ENCODE results near the gene RNASE4. TPM values are rescaled to one million over a fixed set of nuclear protein-coding genes. Genes with fewer than 3 reads are reported as not detected.
"Not testable (repeated sequence)": the region's sequence is repeated elsewhere in the genome, so short reads cannot be mapped to it uniquely, and the experiment has no call there.

The RNASE4 gene
- total RNA-seq, 1 donor from 2014 or later: 10.5 TPM

DNA sequence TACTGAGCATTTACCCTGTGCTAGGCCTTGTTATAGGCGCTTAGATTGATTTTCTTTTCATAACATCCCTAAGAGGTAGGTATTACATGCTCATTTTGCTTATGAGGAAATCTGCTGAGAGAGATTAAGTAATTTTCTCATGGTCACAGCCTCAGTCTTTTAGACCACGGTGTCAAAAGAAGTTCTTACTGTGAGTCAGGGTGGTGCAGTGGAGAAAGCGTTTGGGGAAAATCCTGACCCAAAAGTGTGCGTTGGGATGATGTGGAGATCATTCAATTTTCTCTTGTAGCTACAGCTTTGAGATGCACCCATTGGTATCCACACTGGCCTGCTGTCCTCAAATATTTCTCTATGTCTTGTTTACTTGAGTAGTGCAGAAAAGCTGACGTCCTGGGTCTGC is 12.4 kb downstream of the RNASE4 start:
- DNase-seq (ENCODE audit: extremely low spot score, unreplicated experiment): no peak
- no peak for TF ChIP-seq CTCF (conservative IDR thresholded peaks at IDR 0.05)
- H3K9me3 Mint-ChIP-seq: no peaks in the 10 kb centered on the region
- H3K4me1 Mint-ChIP-seq (ENCODE audit: unreplicated experiment): no peaks in the 10 kb centered on the region
- no peaks in the 10 kb centered on the region for H3K36me3 Mint-ChIP-seq
- H3K27me3 Mint-ChIP-seq: no peaks in the 10 kb centered on the region
- no peak overlapping the region for H3K4me3 Mint-ChIP-seq
- H3K27ac Mint-ChIP-seq: no peak overlapping the region

GRCh38 chr14:20697273-20698017 is 13.1 kb downstream of the RNASE4 start:
- Mint-ChIP-seq H3K36me3 (no peaks in the 10 kb centered on the region), H3K27ac (no peak overlapping the region), H3K4me3 (no peak overlapping the region), H3K27me3 (no peaks in the 10 kb centered on the region), H3K4me1 (ENCODE audit: unreplicated experiment) (no peaks in the 10 kb centered on the region), H3K9me3 (no peaks in the 10 kb centered on the region)
- peak; percentile 72 for DNase-seq (ENCODE audit: extremely low spot score, unreplicated experiment)
- peak; percentile 91 for TF ChIP-seq CTCF (conservative IDR thresholded peaks at IDR 0.05)

DNA sequence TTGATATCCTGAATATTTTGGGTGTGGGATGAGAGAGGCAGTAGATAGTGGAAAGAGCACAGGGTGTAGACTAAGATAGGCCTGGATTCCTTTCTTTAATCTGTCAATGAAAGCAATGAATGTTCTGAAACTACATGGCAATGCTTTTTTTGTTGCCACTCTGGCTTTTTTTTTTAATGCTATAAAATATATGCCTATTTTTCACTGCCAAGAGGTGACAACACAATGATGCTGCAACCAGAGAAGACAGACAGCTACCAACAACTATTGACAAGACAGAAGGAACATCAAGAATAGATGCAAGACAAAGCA is 13.6 kb downstream of the RNASE4 start:
- Mint-ChIP-seq H3K27me3 (no peaks in the 10 kb centered on the region), H3K27ac (no peak overlapping the region), H3K9me3 (no peaks in the 10 kb centered on the region), H3K4me3 (no peak overlapping the region), H3K4me1 (ENCODE audit: unreplicated experiment) (no peaks in the 10 kb centered on the region), H3K36me3 (no peaks in the 10 kb centered on the region)
- TF ChIP-seq CTCF (conservative IDR thresholded peaks at IDR 0.05): no peak
- no peak for DNase-seq (ENCODE audit: extremely low spot score, unreplicated experiment)

DNA sequence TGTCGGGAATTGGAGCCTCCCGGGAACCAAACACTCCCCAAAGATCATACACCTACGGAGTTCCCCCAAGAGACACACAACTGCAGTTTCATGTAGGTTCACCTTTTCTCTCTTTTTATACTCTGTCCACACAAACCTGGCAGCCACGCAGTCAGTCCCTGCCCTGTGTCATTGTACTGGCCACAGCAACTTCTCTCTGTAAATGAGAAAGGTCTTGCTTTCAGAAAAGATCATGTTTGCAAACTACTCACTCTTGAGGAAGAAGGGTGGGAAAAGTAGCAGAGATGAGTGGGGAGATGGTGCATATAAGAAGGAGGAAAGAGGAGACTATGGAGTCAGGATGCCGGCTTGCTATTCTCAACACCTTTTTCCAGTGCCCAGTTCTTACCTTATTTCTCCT is 14.6 kb downstream of the RNASE4 start:
- no peak overlapping the region for H3K27ac Mint-ChIP-seq
- no peak for TF ChIP-seq CTCF (conservative IDR thresholded peaks at IDR 0.05)
- no peaks in the 10 kb centered on the region for H3K4me1 Mint-ChIP-seq (ENCODE audit: unreplicated experiment)
- no peaks in the 10 kb centered on the region for H3K27me3 Mint-ChIP-seq
- no peaks in the 10 kb centered on the region for H3K36me3 Mint-ChIP-seq
- no peak for DNase-seq (ENCODE audit: extremely low spot score, unreplicated experiment)
- no peak overlapping the region for H3K4me3 Mint-ChIP-seq
- no peaks in the 10 kb centered on the region for H3K9me3 Mint-ChIP-seq

- Mint-ChIP-seq H3K9me3 (no peaks in the 10 kb centered on the region), H3K4me1 (ENCODE audit: unreplicated experiment) (no peaks in the 10 kb centered on the region), H3K36me3 (no peaks in the 10 kb centered on the region), H3K27me3 (no peaks in the 10 kb centered on the region), H3K4me3 (no peak overlapping the region), H3K27ac (no peak overlapping the region)
- TF ChIP-seq CTCF (conservative IDR thresholded peaks at IDR 0.05): no peak
- DNase-seq (ENCODE audit: extremely low spot score, unreplicated experiment): no peak
These were observed 15.6 kb downstream of the RNASE4 start for GRCh38 chr14:20699931-20700330.

DNA sequence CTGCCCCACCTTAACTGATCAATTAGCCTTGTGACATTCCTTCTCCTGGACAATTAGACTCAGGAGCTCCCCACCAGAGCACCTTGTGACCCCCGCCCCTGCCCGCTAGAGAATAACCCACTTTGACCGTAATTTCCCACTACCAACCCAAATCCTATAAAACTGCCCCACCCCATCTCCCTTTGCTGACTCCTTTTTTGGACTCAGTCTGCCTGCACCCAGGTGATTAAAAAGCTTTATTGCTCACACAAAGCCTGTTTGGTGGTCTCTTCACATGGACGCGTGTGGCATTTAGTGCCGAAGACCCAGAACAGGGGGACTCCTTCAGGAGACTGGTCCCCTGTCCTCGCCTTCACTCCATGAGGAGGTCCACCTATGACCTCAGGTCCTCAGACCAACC is 16.6 kb downstream of the RNASE4 start:
- not testable (repeated sequence) for H3K36me3 Mint-ChIP-seq; DNase-seq (ENCODE audit: extremely low spot score, unreplicated experiment); H3K9me3 Mint-ChIP-seq; H3K27me3 Mint-ChIP-seq; H3K4me1 Mint-ChIP-seq (ENCODE audit: unreplicated experiment); H3K4me3 Mint-ChIP-seq; H3K27ac Mint-ChIP-seq

Data from type B pancreatic cell (in vitro differentiated cells).